Fibroblast of lung (primary cell): ENCODE results near the gene FHIT.

ENCODE experiments used
- EZH2 ChIP-seq: IDR thresholded peaks from 2 replicates; pipeline ENCODE4 v1.5.1; 2012; ENCODE audit warnings: low read length, control low read depth, mild to moderate bottlenecking; ENCODE audit errors: missing control alignments
- TF ChIP-seq, protein P1 (sequence below), 2 donors: IDR thresholded peaks in 1 of 2; conservative IDR thresholded peaks in 1 of 2; 1 replicate in 1 of 2; 2 replicates in 1 of 2; pipeline ENCODE4 v1.5.1; 2011 to 2012; ENCODE audit warnings: low read length in 2 of 2, control low read depth in 1 of 2, inconsistent platforms in 1 of 2, low read depth in 1 of 2, mild to moderate bottlenecking in 1 of 2

GRCh38 chr3:61077551-61077950, 173.7 kb downstream of the FHIT start:
- TF ChIP-seq, protein P1, sequence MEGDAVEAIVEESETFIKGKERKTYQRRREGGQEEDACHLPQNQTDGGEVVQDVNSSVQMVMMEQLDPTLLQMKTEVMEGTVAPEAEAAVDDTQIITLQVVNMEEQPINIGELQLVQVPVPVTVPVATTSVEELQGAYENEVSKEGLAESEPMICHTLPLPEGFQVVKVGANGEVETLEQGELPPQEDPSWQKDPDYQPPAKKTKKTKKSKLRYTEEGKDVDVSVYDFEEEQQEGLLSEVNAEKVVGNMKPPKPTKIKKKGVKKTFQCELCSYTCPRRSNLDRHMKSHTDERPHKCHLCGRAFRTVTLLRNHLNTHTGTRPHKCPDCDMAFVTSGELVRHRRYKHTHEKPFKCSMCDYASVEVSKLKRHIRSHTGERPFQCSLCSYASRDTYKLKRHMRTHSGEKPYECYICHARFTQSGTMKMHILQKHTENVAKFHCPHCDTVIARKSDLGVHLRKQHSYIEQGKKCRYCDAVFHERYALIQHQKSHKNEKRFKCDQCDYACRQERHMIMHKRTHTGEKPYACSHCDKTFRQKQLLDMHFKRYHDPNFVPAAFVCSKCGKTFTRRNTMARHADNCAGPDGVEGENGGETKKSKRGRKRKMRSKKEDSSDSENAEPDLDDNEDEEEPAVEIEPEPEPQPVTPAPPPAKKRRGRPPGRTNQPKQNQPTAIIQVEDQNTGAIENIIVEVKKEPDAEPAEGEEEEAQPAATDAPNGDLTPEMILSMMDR (conservative IDR thresholded peaks at IDR 0.05 in 1 of 2, IDR thresholded peaks at IDR 0.05 in 1 of 2; ENCODE audit: low read depth in 1 of 2, low read length in 2 of 2) = no peak
- TF ChIP-seq EZH2 = no peak
